Measurements from ENCODE around the gene GNG10.
"Not testable (repeated sequence)": the region's sequence is repeated elsewhere in the genome, so short reads cannot be mapped to it uniquely, and the experiment has no call there.

The GNG10 gene

DNA sequence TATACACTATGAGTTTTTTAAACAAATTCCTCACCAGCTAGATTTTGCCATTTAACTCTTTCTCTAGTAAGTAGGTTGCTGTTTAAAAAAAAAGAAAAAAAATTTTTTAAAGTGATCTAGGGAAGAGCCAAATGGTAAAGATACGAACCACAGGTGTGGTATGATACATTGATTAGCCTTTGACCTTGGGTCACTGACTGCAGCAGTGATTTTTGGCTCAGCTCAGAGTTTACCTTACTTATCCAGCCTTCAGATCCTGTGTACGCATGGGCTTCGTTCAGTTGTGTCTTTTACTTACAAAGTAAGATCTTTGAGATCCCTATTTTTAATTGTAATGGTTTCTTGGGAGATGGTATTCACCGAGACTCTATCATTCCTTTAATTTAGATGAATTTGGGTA lies 12.4 kb upstream of the GNG10 start:
- DNase-seq (ENCODE audit: low spot score) = no peak

DNA sequence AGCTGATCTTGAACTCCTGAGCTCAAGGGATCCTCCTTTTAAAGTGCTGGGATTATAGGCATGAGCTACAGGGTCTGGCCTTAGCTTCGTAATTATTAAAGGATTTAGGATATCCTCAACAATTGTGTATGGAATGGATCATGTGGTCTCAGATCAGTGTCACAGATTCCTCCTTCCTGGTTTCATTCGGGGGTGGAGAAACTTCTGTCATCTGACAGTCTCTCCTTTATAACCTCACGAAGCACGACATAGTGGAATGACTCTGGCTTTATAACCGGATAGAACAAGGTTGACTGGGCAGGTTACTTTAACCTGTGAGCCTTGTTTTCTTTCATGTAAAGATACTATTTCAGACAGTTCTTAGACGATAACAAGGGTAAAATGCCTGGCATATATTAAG lies 4.4 kb upstream of the GNG10 start:
- DNase-seq (ENCODE audit: low spot score) = no peak

DNA sequence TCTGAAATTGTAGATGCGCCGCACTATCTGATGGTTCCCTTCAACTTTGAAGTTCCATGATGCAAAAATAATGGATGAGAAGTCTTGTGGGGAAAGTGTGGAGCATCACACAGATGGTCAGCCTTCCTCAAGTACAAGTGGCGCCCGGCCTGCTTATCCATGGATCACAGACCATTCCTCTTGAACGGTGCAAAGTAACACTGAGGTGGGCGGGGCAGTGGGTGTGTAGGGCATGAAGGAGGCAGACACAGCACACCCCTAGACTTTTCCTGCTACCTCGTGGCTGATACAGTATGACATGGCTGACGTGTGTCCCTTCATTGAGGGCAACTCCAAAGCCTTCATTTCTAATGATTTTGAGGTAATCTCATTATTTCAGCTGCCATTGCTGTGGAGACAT lies 2.5 kb upstream of the GNG10 start:
- DNase-seq (ENCODE audit: low spot score) = no peak

DNA sequence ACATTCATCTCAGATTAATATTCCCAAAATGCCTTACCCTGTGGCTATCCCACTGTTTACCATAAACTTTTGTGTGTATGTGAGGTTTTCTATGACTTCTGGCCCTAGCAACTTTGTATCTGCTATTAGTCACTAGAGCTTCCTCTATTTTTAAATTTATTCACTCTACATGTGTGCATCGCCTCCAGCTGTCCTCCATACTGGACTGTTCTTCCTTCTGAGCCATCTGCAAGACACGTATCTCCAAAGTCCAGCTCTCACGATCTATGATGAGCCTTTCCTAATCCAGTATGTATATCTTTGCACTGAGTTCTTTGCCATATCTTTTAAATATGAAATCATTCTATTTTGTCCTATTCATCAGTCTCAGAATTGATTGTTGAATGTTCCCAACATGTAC lies 1.7 kb upstream of the GNG10 start:
- DNase-seq (ENCODE audit: low spot score) = no peak

DNA sequence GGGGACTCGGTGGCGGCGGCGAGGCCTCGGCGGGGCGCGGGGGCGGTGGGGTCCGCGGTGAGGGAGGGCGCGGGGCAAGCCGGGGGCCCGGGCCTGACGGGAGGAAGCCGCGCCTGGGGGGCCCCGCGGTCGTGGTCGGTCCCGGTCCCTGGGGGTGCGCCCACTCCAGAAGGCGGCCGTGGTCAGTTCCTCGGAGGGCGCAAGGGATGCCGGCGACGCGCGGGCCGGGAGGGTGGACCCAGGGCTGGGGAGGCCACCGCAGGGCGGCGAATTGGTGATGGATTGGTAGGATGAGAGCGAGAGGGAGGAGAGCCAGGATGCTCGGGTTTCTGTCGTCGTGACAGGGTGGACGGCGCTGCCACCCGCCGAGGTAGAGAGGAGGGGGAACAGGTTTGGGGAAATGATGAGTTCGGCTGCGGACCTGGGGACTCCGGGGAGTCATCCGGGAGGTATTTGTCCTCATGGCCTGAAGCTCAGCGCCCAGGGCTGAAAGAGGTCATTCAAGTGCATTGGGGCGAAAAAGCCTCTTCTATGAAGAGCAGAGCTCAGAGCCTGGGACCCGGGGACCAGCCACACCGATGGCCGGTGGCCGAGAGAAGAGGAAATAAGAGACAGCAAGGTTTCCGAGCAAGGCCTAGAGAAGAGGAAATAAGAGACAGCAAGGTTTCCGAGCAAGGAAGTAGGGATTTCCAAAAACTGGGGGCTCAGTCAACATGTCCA lies 557 bp downstream of the GNG10 start:
- no peak for DNase-seq (ENCODE audit: low spot score)

DNA sequence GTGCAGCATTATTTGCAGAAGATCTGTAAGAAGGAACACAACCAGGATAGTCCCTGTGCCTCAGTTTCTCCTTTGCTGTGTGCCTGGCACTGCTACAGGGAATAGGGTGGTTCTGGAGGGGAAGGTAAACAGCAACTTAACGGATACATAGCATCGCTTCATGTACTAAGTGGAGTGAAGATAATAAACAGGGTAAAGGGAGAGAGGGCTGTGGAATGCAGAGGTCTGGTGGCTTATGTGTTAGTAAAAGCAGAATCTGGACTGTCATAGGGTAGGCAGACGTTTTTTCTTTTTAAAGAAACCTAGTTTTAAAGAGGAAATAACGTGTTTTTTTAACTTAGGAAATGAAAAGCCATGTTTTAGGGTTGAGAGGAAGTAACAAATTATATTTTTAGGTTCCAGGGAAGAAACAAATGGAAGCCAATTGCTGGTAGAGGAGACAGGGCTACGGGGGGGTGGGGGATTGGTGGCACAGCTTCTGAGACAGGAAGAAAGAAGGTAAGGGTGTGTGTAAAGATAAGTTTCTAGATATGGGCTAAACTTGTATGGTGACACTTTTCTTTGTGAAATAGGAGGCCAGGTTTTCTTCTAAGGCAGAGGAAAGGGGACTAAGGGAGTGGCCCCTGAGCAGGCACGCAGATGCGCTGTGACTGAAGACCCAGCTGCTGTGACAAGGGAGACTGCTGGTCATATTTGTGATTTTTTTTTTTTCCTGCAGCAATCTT lies 1.3 kb downstream of the GNG10 start:
- DNase-seq (ENCODE audit: low spot score) = no peak

DNA sequence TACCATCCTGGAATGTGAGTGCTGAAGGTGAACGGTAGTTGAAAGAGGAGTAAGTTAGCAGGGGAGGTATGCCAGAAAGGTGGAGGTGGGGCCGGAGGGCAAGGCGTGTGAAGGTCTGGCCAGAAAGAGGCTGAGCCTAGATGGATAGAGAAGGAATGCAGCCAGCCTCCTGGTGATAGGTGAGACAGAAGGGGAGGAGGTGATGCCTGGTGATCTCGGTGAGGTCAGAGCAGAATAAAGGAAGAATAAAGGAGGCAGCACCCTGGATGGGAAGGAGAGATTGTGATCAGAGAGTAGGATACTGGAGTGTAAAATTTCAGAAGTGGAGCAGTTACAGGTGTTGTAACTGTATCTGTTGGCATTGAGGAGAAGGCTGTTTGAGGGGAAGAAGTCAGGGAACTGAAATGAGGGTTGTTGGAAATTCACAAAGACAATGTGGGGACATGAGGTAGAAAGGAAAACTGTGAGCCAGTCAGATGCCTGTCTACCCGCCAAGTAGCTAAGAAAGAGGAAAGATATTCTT lies 2.0 kb downstream of the GNG10 start:
- no peak for DNase-seq (ENCODE audit: low spot score)

DNA sequence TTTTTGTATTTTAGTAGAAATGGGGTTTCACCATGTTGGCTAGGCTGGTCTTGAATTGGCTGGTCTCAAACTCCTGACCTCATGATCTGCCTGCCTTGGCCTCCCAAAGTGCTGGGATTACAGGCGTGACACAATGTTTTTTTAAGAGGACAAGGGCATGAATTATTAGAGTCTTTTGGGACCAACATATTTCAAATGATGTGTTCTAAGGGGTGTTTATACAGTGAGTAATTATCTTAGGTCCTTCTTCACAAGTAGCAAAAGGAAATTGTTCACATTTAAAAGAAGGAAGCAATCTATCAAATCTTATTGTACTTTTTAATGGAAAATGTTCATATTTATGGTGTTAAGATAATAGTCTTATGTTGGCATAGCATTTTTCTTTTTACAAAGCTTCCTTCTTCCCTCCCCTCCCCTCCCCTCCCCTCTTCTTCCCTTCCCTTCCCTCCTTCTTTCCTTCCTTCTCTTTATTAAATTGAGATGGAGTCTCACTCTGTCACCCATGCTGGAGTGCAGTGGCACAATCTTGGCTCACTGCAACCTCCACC lies 6.7 kb downstream of the GNG10 start:
- no peak for DNase-seq (ENCODE audit: low spot score)

DNA sequence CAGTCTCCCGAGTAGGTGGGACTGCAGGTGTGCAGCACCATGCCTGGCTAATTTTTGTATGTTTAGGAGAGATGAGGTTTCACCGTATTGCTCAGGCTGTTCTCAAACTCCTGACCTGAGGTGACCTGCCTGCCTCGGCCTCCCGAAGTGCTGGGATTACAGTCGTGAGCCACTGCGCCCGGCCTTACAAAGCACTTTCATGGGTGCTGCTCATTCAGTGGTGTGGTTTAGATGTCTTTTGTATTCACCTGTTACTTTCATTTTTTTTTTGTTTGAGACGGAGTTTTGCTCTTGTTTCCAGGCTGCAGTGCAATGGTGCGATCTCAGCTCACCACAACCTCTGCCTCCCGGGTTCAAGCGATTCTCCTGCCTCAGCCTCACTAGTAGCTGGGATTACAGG lies 7.2 kb downstream of the GNG10 start:
- DNase-seq (ENCODE audit: low spot score) = not testable (repeated sequence)

DNA sequence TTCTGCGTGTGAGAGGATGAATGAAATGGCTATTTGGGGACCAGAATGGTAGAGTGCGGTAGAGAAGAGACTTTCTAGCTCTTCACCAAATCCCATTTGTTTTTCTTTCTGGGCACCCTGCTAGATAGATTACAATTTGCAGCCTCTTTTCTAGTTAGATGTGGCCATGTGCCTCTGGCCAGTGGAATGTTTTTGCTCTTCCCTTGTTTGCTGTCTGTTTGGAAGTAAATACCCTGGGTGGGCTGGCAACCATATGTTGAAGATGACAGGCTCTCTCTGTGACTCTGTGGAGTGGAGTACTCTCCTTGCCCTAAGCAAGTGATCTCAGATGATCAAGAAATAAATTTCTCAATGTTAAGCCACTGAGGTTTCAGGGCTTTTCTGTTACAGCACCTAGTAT lies 12.9 kb downstream of the GNG10 start:
- no peak for DNase-seq (ENCODE audit: low spot score)

DNA sequence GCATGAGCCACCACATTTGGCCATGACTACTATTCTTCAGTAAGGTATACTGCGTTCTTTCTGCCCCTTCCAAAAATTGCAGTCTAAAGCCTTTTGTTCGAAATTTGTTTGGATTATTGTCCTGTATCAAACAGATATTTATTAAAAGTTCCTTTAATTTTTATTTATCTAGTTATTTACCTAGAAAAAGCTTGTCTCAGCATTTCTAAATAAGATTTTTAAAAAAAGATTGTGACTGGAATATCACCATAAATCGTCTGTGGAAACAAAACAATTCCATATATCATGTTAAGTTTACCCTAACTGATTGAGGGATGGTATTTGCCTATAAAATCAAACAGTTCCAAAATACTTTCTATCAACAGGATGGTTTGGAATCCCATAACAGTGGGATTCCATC lies 14.7 kb downstream of the GNG10 start:
- no peak for DNase-seq (ENCODE audit: low spot score)

DNA sequence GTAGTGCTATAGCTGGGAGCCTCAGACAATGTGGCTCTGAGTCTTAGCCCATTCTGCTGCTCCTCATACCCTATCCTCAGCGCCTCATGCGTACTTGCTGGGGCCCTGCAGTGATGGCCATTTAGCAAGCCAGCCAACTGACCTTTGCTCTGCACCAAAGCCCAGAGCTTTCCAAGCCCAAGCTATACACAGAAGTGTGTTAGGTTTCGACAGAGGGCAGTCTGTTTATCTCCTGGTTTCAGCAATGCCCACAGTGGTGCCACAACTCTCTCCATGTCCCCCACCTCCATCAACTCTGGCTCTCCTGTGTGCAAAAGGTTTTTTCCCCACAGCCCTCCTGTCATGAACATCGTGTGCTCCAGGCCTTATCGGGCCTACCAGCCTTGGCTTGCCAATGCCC lies 16.9 kb downstream of the GNG10 start:
- DNase-seq (ENCODE audit: low spot score) = no peak

DNA sequence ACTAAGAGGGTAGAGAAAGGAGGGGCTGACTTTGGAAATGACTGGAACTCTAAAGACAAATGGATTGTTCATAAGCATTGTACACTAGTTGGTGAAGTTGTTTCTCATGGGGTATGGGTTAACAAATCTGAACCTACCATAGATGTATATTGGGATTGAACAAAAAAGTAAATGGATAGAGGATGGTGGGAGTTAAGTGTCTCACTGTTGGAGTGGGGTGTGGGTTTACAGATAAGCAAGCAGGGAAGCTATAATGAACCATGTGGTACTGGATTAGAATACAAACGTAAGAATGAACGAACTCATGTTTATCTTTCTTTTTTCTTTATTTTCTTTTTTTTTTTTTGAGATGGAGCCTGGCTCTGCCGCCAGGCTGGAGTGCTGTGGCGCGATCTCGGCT lies 17.8 kb downstream of the GNG10 start:
- DNase-seq (ENCODE audit: low spot score) = no peak

DNA sequence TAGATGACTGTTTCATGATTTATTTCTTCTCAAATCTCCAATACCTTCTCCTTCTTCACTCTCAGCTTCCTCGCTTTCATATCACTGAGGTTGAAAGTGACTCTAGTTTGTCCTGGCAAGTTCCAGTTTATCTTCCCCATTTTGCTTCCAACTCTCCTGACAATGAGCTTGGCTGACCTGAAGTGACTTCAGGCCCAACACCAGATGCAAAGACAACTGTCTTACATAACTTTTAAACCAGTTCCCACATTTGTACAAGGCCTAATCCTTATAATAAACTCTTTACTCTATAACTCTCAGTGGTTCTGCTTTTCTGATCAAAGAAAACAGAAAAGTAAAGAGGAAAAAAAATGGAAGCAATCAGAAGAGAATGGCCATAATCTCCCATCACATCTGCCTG lies 22.0 kb downstream of the GNG10 start:
- no peak for DNase-seq (ENCODE audit: low spot score)

DNA sequence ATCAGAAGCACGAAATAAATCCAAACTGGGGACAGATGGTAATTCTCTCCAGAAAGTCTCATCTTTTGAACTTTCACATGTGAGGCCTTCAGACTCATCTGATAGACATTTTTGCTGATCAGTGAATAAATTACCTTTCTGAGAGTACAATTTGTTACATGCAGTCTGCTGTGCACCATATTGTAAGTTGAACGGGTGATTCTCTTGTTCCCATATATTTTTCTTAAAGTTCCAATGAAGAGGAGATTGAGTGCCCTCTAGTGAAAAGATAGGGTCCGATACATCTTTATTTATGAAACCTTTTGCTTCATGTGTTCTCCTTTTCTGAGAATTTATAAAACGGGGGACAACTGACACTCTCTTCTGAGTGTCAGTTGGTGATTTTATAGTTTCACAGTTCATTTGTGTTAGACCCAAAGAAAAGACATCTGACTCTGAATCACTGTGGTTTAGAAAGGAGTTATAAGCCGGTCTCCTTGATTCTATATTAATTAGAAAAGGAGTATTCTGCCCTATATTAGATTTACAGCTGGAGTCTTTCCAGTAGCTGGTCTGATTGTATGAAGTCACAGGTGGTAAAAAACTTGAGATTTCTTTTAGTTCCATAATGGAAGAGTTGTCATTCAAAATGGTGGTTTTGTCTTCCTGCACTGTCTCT lies 30.4 kb downstream of the GNG10 start:
- peak; percentile 56 for DNase-seq (ENCODE audit: low spot score)

DNA sequence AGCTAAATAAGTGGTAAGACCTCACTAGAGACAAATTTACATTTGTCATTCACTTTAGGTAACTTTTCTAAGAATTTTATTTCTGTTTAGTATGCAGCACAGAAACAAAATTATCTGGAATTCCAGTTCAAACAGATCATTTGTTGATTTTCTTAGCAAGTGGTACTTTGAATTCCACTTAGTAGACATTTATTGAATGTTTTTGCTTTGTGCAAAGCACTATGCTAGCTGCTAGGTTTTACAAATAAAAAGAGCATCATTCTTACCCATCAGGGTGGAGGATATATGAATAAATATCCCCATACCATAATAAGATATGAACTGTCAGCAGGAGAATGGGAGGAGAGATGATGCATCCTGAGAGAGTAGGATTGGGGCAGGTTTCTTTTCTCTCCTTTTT lies 35.4 kb downstream of the GNG10 start:
- DNase-seq (ENCODE audit: low spot score) = no peak

DNA sequence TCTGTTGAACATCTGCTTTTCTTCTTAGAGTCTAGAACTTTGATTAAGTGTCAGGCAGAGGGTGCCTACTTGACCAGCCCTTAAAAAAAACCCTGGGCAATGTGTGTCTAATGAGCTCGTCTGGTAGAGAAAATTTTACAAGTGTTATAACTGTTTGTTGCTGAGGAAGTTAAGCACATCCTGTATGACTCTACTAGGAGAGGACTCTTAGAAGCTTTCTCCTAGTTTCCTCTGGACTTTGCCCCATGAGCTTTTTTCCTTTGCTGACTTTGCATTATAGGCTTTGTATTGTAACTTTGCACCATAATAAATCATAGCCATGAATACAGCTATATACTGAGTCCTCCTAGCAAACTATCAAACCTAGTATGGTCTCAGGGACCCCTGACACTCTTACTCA lies 39.4 kb downstream of the GNG10 start:
- DNase-seq (ENCODE audit: low spot score) = no peak

DNA sequence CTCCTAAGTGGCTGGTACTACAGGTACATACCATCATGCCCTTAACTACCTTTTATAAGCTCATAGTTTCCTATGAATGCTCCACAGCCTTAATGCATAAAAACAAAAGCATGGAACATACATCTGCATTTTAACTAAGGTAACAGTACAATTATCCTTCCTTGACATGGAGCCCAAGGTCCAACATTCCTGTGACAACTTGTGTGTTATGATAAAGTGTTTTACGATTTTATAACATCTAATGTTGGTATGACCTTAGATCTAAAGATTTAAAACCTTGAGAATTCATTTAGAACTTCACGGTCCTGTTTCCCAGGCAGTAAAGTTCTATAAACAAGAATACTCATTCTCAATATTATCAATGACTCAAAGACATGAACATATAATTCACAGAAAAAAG lies 43.1 kb downstream of the GNG10 start:
- no peak for DNase-seq (ENCODE audit: low spot score)

DNA sequence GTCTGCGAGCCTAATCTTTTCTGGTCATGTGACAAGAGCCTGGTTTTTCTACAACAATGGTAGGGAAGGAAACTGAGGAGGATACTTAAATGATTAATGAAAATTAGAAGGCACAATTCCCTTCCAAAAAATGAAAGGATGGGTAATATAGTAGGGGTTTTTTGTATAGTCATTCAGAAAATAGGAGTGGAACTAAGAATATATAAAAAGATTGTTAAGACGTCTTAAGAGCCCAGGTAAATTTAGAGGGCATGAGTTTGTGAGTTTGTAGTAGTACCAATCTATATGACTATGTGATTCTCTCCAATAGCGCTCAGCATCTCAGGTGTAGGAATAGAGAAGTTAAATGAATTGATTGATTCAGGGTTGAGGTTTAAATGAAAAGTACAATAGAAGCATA lies 50.1 kb downstream of the GNG10 start:
- DNase-seq (ENCODE audit: low spot score) = no peak

DNA sequence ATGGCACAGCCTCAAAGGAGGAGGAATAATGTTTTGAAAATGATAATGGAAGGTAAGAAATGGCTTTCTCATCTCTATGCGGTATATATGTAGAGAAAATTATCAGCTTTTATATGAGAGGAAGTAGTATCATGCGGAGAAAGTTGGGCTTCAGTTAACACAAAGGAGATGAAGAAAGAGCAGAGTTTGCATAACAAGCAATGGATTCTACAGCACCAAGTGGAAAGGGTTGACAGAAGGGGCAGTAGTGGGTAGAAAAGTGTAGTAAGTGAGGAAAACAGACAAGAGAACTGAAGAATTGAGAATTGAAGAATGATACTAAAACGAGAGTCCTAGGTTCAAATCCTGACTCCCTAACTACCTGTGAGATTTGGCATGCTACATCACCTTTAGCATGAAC lies 51.0 kb downstream of the GNG10 start:
- DNase-seq (ENCODE audit: low spot score) = no peak

DNA sequence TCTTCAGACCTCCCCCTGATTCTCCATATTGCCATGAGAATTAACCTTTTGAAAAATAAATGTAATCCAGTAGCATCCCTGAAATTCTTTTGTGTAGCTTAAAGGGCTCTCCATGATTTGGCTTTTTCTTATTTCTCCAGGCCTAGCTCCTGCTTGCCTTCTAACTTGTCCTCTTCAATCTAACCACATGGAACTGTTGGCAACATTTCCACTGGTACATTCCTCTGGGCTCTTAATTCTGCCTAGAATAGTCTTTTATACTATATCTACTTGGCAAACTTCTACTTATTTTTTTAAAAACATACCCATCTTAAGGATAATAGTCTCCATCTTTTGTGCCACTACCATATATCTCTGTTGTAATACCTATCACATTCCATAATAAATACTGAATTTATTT lies 54.1 kb downstream of the GNG10 start:
- DNase-seq (ENCODE audit: low spot score) = no peak

DNA sequence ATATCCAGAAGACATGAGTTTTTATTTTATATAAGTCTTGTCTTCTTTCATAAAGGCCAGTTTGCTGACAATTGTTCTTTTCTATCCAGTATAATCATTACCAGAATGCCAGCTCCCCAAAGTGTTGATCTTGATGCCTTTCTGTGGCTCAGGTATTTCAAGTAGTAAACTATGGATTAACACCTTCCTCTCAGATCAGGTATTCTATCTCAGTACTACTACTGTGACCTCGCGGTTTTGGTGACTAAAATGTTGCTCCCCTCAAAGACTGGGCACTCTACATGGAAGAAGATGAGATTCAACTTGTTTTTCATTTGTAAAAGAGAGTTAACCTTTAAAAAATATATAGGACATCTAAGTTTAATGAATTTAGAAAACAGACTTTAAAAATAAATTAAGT lies 58.1 kb downstream of the GNG10 start:
- no peak for DNase-seq (ENCODE audit: low spot score)
